Measurements from ENCODE around the gene PRKCSH. TPM values are rescaled to one million over a fixed set of nuclear protein-coding genes. Genes with fewer than 3 reads are reported as not detected.
A peak's percentile ranks its signal among the peaks of the same experiment; 100 is the strongest.

The PRKCSH gene
- total RNA-seq, 1 experiment from 2014 or later = 431 TPM

DNA sequence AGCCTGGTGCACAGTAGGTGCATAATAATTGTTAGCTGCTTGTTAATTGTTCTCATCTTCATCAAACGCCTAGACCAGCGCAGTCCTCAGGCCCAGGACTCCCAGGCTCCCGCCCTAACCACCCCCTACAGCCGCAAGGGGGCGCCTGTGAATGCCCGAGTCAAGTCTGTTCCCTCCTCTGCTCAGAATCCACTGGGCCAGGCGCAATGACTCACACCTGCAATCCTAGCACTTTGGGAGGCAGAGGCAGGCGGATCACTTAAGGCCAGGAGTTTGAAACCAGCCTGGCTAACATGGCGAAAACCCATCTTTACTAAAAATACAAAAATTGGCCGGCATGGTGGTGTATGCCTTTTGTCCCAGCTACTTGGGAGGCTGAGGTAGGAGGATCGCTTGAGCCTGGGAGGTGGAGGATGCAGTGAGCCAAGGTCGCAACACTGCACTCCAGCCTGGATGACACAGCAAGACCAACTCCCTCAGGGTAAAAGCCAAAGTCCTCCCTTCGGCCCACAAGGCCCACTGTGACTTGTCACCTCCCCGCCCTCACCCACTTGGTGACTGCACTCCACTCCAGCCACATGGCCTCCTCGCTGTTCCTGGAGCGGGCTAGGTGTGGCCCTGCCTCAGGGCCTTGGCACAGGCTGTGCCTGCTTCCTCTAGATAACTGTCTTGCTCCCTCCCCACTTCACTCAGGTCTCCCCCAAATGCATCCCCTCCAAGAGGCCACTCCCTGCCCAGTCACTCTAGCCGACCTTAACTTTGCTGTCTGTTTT is 61.1 kb downstream of the PRKCSH start:
- Histone ChIP-seq H3K23me2 (ENCODE audit: insufficient read length, low read depth, low read length, poor library complexity, severe bottlenecking) (peaks cover 3% of the 10 kb centered on the region), H3K18ac (ENCODE audit: insufficient read length, low read depth, low read length) (no peak overlapping the region), H3K9me3 (ENCODE audit: control insufficient read depth, low read depth, low read length) (no peaks in the 10 kb centered on the region), H3K4me1 (ENCODE audit: insufficient read depth, low read length) (no peaks in the 10 kb centered on the region), H2BK20ac (ENCODE audit: low read depth, low read length, poor library complexity, severe bottlenecking) (no peak overlapping the region), H2BK15ac (ENCODE audit: low read depth, low read length) (no peak overlapping the region), H3K27ac (ENCODE audit: insufficient read length, low read depth, low read length) (no peak overlapping the region), H3K4me2 (ENCODE audit: insufficient read depth, insufficient read length, low read length) (no peak overlapping the region), H4K91ac (ENCODE audit: insufficient read length, low read depth, low read length) (no peak overlapping the region), H4K20me1 (ENCODE audit: control insufficient read depth, insufficient read depth, insufficient read length) (no peaks in the 10 kb centered on the region), H3K23ac (ENCODE audit: insufficient read length, low read depth, low read length) (no peak overlapping the region), H3T11ph (ENCODE audit: low read length) (no peak overlapping the region), H3K79me1 (ENCODE audit: insufficient read depth, low read depth, low read length, poor library complexity, severe bottlenecking) (no peaks in the 10 kb centered on the region), H4K5ac (ENCODE audit: insufficient read length, low read depth, low read length) (no peak overlapping the region), H4K8ac (replicated peaks; ENCODE audit: insufficient read length, low read depth, low read length) (no peak overlapping the region), H3K9ac (ENCODE audit: extremely low read depth, insufficient read length, low read length) (no peak overlapping the region), H3K79me2 (ENCODE audit: insufficient read depth, low read length) (no peaks in the 10 kb centered on the region), H2BK5ac (ENCODE audit: insufficient read length, low read length) (no peak overlapping the region), H2BK120ac (ENCODE audit: low read depth, low read length, poor library complexity, severe bottlenecking) (no peak overlapping the region), H3K4ac (ENCODE audit: low read depth, low read length) (no peak overlapping the region; the same call in 1 of the 2 replicates), H2AK5ac (ENCODE audit: insufficient read length, low read length) (no peak overlapping the region), H2AFZ (ENCODE audit: low read length) (no peak overlapping the region), H3K14ac (ENCODE audit: insufficient read depth, low read length) (no peak overlapping the region), H3K27me3 (ENCODE audit: insufficient read depth, low read length) (no peaks in the 10 kb centered on the region), H2BK12ac (ENCODE audit: insufficient read length, low read depth, low read length) (no peak overlapping the region), H3K56ac (ENCODE audit: insufficient read length, low read depth, low read length) (no peak overlapping the region)
- no CpG with 5 or more reads among the region's 17 CpGs for WGBS (ENCODE audit: extremely low coverage, insufficient read length, low lambda C conversion rate)
- Mint-ChIP-seq H3K36me3 (ENCODE audit: insufficient read depth in 1 of 3, low read depth in 3 of 3) (peaks cover 2 to 19% (median 12%) of the 10 kb centered on the region in 3 experiments; a peak in 4 of 7 replicates), H3K27ac (no peak overlapping the region), H3K9me3 (no peaks in the 10 kb centered on the region), H3K4me1 (no peaks in the 10 kb centered on the region), H3K27me3 (ENCODE audit: low read depth) (no peaks in the 10 kb centered on the region), H3K4me3 (peak overlapping the region in 1 of 2 experiments; percentile 2; a peak in 1 of 5 replicates)
- peak; percentile 88 for DNase-seq
- TF ChIP-seq, protein P1, sequence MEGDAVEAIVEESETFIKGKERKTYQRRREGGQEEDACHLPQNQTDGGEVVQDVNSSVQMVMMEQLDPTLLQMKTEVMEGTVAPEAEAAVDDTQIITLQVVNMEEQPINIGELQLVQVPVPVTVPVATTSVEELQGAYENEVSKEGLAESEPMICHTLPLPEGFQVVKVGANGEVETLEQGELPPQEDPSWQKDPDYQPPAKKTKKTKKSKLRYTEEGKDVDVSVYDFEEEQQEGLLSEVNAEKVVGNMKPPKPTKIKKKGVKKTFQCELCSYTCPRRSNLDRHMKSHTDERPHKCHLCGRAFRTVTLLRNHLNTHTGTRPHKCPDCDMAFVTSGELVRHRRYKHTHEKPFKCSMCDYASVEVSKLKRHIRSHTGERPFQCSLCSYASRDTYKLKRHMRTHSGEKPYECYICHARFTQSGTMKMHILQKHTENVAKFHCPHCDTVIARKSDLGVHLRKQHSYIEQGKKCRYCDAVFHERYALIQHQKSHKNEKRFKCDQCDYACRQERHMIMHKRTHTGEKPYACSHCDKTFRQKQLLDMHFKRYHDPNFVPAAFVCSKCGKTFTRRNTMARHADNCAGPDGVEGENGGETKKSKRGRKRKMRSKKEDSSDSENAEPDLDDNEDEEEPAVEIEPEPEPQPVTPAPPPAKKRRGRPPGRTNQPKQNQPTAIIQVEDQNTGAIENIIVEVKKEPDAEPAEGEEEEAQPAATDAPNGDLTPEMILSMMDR (conservative IDR thresholded peaks at IDR 0.05) = peak; percentile 93

Measured in H9 (cell line).